ENCODE data around the gene PDIK1L. TPM values are rescaled to one million over a fixed set of nuclear protein-coding genes. Genes with fewer than 3 reads are reported as not detected.
A peak's percentile ranks its signal among the peaks of the same experiment; 100 is the strongest.
"Not testable (repeated sequence)": the region's sequence is repeated elsewhere in the genome, so short reads cannot be mapped to it uniquely, and the experiment has no call there.

PDIK1L gene
- total RNA-seq, 2 donors from 2014 or later, result 8.8 to 9.0 TPM

DNA sequence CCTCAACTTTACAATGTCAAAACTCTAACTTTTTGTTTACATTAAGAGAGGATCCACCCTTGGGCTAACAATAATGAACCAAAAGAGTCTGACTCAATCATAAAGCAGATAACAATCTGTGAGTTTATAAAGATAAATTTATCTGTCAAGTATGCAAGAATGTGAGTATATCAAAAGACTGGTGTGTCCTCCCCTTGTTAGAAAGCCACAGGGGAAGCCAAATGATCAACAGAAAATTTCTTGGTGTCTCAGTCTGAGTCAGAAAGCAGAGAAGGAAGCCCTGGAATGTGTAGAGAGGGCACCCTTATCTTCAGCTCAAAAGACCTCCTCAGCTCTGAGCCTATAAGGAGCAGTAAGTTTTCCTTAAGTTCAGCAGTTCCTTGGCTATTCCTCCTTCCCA lies 13.9 kb upstream of the PDIK1L start:
- H3K36me3 Mint-ChIP-seq, result no peaks in the 10 kb centered on the region
- no peak overlapping the region for H3K27ac Mint-ChIP-seq
- ATAC-seq (no peak), DNase-seq (ENCODE audit: low spot score) (no peak)
- no peaks in the 10 kb centered on the region for H3K9me3 Mint-ChIP-seq
- peaks cover 3 to 17% of the 10 kb centered on the region in 2 donors for H3K27me3 Mint-ChIP-seq
- H3K4me1 Mint-ChIP-seq (ENCODE audit: low read depth in 2 of 2), result peaks cover 0 to 6% of the 10 kb centered on the region in 2 donors
- H3K4me3 Mint-ChIP-seq, result no peak overlapping the region

DNA sequence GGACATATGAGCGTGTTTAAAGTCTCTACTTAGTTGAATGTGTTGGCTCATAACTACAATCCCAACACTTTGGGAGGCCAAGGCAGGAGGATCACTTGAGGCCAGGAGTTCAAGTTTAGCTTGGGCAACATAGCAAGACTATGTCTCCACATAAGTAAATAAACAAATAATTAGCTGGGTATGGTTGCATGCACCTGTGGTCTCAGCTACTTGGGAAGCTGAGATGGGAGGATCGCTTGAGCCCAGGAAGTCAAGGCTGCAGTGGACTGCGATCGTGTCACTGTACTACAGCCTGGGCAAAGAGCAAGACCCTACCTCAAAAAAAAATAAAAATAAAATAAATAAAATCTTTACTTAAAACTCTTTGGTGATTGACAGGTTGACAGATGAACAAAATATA lies 13.0 kb upstream of the PDIK1L start:
- Mint-ChIP-seq H3K9me3 (no peaks in the 10 kb centered on the region), H3K4me1 (ENCODE audit: low read depth in 2 of 2) (peaks cover 0 to 6% of the 10 kb centered on the region in 2 donors), H3K27ac (no peak overlapping the region), H3K27me3 (peaks cover 0 to 15% of the 10 kb centered on the region in 2 donors), H3K4me3 (no peak overlapping the region), H3K36me3 (no peaks in the 10 kb centered on the region)
- ATAC-seq, result no peak
- DNase-seq (ENCODE audit: low spot score), result no peak

DNA sequence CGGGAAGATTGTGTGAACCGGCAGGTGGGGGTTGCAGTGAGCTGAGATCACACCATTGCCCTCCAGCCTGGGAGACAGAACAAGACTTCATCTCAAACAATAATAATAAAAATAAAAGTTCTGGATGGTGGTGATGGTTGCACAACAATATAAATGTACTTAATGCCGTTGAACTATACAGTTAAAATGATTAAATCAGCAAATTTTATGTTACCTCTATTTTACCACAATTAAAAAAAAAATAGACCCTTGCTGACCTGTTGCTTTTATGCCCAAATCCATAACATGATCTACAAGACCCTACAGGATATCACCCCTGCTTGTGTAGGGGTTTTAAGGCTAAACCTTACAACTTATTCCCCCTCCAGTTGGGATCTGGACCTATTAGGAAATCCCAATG lies 11.8 kb upstream of the PDIK1L start:
- Mint-ChIP-seq H3K9me3 (no peaks in the 10 kb centered on the region), H3K27ac (no peak overlapping the region), H3K4me3 (no peak overlapping the region), H3K27me3 (peaks cover 0 to 15% of the 10 kb centered on the region in 2 donors), H3K4me1 (ENCODE audit: low read depth in 2 of 2) (peaks cover 0 to 6% of the 10 kb centered on the region in 2 donors), H3K36me3 (no peaks in the 10 kb centered on the region)
- no peak for DNase-seq (ENCODE audit: low spot score)
- no peak for ATAC-seq

DNA sequence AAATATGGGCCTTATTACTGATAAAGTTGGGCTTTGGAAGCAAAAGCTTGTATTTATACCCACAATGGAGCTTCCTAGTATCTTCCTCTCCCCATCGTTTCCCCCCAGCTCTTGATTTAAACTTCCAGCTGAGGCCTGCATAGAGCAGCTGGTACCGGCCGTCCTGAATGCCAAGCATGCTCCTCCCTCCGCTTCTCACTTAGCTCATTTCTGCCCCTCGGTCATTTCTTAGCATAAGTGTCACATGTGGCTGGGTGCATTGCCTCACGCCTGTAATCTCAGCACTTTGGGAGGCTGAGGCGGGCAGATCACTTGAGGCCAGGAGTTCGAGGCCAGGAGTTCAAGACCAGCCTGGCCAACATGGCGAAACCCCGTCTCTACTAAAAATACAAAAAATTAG lies 11.4 kb upstream of the PDIK1L start:
- H3K9me3 Mint-ChIP-seq; H3K27ac Mint-ChIP-seq; H3K4me1 Mint-ChIP-seq (ENCODE audit: low read depth in 2 of 2); DNase-seq (ENCODE audit: low spot score); ATAC-seq; H3K4me3 Mint-ChIP-seq; H3K36me3 Mint-ChIP-seq: not testable (repeated sequence)
- peaks cover 0 to 15% of the 10 kb centered on the region in 2 donors for H3K27me3 Mint-ChIP-seq

DNA sequence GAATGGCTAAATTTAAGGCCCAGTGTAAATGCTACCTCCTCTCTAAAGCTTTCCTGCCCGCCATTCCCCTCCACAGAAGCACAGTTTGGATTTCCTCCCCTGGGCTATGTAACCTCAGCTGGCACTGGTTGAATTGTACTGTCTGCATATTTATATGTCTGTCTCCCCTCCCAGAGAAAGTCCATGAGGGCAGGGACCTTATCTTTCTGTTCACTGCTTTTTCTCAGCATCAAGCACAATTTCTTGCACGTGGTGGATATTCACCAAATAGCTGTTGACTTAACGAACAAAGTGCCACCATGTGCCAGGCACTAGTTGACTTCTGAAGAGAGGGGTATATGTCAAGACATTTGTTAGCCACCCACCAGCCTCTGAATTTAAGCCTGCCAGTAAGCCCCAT lies 9.5 kb upstream of the PDIK1L start:
- Mint-ChIP-seq H3K27me3 (peaks cover 0 to 9% of the 10 kb centered on the region in 2 donors), H3K4me1 (ENCODE audit: low read depth in 2 of 2) (peaks cover 0 to 6% of the 10 kb centered on the region in 2 donors), H3K4me3 (no peak overlapping the region), H3K27ac (no peak overlapping the region), H3K9me3 (no peaks in the 10 kb centered on the region), H3K36me3 (no peaks in the 10 kb centered on the region)
- ATAC-seq, result no peak
- no peak for DNase-seq (ENCODE audit: low spot score)

DNA sequence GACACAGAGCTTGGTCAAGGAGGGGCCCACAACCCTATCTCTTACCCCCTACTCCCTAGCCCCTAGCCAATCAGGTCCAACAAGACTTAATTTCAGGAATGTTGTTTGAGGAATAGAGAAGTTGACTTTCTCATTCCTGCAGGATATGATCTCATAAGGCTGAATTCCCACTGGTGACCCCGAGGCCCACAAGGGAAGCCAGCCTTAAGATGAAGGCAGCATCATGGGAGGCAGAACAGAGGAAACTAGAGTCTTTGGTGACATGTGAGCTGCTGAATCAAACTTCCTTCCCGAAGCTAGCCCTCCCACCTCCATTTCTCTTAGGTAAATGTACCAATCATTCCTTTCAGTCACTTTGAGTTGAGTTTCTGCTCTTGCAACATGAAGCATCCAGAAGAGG lies 9.1 kb upstream of the PDIK1L start:
- no peaks in the 10 kb centered on the region for H3K9me3 Mint-ChIP-seq
- ATAC-seq (no peak), DNase-seq (ENCODE audit: low spot score) (no peak)
- H3K4me3 Mint-ChIP-seq, result no peak overlapping the region
- peaks cover 0 to 9% of the 10 kb centered on the region in 2 donors for H3K27me3 Mint-ChIP-seq
- no peak overlapping the region for H3K27ac Mint-ChIP-seq
- peaks cover 0 to 6% of the 10 kb centered on the region in 2 donors for H3K4me1 Mint-ChIP-seq (ENCODE audit: low read depth in 2 of 2)
- H3K36me3 Mint-ChIP-seq, result no peaks in the 10 kb centered on the region

DNA sequence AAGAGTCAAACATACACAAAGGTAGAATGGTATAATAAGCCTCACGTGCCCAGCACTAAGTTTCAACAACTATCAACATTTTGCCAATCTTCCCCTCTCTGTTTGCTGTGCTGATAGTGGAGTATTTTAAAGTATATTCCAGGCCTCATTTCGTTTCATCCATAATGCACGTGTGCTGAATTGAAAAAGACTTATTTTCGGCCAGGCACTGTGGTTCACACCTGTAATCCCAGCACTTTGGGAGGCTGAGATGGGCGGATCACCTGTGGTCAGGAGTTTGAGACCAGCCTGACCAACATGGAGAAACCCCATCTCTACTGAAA lies 6.4 kb upstream of the PDIK1L start:
- not testable (repeated sequence) for H3K36me3 Mint-ChIP-seq; H3K4me1 Mint-ChIP-seq (ENCODE audit: low read depth in 2 of 2); H3K27me3 Mint-ChIP-seq; H3K27ac Mint-ChIP-seq; ATAC-seq; DNase-seq (ENCODE audit: low spot score); H3K9me3 Mint-ChIP-seq; H3K4me3 Mint-ChIP-seq

DNA sequence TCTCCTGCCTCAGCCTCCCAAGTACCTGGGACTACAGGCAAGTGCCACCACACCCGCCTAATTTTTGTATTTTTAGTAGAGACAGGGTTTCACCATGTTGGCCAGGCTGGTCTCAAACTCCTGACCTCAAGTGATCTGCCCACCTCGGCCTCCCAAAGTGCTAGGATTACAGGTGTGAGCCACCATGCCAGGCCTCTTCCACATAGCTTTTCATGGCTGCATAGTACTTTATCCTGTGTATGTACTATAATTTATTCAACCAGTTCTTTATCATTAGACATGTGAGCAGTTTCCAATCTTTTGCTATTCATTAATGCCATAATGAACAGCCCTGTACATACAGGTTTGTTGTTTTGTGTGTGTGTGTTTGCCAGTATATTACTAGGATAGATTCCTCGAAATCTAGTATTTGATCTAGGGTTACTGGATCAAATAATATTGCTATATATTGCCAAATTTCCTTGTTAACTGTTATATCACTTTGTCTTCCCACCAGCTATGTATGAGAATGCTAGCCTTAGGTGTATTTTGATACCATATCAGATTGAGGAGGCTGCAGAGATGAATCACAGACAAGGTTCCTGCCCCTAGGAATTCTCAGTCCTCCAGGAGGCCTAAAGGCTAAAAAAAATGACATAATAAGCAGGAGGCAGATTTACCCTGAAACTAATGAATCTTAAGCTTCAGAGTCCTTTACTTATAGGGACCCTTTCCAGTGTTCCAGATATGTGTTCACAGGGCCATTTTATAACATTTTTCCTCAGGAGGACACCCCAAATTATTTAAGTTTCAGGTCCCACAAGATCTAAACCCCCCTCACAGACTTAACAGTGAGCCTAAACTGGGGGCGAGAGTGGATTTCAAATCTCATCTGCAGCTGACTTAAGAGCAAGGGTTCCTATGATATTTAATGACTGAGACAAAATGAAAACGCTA lies 2.1 kb upstream of the PDIK1L start:
- no peak for ATAC-seq
- DNase-seq (ENCODE audit: low spot score), result no peak
- Mint-ChIP-seq H3K4me3 (peak overlapping the region; percentile 86), H3K27me3 (no peaks in the 10 kb centered on the region), H3K36me3 (peaks cover 4% of the 10 kb centered on the region), H3K27ac (peak overlapping the region; percentile 48 to 86), H3K9me3 (no peaks in the 10 kb centered on the region), H3K4me1 (ENCODE audit: low read depth in 2 of 2) (peaks cover 13 to 17% of the 10 kb centered on the region in 2 donors)

DNA sequence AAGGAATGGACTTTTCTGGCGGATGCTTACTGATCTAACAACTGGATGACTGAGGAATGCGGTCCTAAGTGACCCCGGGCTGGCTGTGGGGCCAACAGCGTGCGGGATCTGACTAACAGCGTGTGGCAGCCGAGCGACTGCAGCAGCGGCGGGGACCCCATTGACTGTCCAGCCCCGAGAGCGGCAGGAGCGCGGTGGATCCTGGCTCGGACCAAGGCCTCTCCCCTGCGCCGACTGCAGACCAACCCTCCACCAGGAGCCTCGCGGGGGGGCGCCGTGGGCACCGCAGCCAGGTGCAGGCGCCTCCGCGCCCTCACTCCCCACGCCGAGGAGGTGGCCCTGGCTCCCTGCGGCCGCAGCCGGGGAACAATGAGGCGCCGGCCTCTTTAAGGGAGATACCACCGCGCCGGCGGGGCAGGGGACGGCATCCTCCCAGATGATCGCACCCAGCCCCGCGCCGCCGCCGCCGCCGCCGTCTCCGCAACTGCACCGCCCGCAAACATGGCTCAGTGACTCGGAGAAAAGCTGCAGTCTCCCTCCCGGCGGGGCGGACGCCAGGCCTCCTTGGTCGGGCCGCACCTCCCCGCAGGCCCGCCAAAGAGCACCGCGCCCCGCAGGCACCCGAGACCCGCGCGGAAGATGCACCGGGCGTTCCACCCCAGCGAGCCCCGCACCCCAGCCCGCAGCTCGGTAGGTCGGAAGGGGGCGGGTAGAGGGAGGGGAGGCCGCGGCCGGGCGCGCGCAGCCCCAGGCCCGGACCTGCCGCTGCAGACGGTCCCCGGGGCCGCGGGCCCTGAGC lies 694 bp upstream of the PDIK1L start:
- H3K4me3 Mint-ChIP-seq, result peak overlapping the region; percentile 86
- H3K9me3 Mint-ChIP-seq, result no peaks in the 10 kb centered on the region
- ATAC-seq (peak; percentile 70 to 74), DNase-seq (ENCODE audit: low spot score) (peak; percentile 77)
- H3K27me3 Mint-ChIP-seq, result no peaks in the 10 kb centered on the region
- H3K27ac Mint-ChIP-seq, result peak overlapping the region; percentile 48 to 86
- peaks cover 6% of the 10 kb centered on the region for H3K36me3 Mint-ChIP-seq
- peaks cover 14 to 17% of the 10 kb centered on the region in 2 donors for H3K4me1 Mint-ChIP-seq (ENCODE audit: low read depth in 2 of 2)

DNA sequence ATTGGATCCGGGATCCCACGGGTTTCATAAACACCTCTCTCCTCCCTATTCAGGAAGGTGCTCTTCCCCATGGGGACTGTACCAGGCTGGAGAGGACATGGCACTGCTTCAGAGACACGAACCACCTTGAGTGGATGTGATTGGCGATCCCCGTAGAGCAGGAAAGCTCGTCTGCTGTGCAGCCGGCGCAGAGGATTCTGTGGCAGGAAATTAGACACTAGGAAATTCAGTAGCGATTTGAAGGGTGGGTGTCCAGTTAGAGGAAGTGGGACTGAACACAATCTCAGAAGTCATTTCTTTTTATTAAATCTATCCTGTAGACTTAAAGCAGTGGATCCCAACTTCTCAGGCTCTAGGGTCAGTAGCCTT lies 767 bp downstream of the PDIK1L start:
- Mint-ChIP-seq H3K9me3 (no peaks in the 10 kb centered on the region), H3K36me3 (peaks cover 6% of the 10 kb centered on the region), H3K27me3 (no peaks in the 10 kb centered on the region), H3K27ac (peak overlapping the region; percentile 50 to 88), H3K4me3 (peak overlapping the region; percentile 86), H3K4me1 (ENCODE audit: low read depth in 2 of 2) (peaks cover 14 to 17% of the 10 kb centered on the region in 2 donors)
- DNase-seq (ENCODE audit: low spot score) (no peak), ATAC-seq (no peak)

DNA sequence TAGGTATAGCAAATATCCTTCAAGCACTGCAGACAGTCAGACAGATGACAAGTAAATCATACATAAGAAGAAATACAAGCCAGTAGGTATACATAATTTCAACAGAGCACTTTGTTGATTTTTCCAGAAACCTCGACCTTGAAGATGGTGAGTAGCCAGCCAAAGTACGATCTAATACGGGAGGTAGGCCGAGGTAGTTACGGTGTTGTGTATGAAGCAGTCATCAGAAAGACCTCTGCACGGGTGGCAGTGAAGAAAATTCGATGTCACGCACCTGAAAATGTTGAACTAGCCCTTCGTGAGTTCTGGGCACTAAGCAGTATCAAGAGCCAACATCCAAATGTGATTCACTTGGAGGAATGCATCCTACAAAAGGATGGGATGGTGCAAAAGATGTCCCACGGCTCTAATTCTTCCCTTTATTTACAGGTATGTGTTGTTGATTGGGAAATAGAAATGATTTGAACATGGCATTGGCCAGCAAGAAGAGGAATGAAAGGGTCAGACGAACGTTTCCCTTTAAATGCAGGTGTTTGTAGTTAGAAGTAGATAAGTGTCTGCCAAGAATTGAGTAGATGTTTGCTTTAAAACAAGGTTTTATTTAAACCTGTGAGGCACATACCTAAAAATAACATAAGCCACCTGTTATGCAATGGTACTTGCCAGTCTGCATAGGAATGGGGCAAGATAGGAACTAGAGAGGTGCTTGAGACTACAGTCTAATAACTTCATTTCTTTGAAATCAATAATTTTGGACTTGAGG lies 2.7 kb downstream of the PDIK1L start:
- H3K9me3 Mint-ChIP-seq, result no peaks in the 10 kb centered on the region
- H3K4me1 Mint-ChIP-seq (ENCODE audit: low read depth in 2 of 2), result peaks cover 14 to 17% of the 10 kb centered on the region in 2 donors
- DNase-seq (ENCODE audit: low spot score) (no peak), ATAC-seq (no peak)
- no peaks in the 10 kb centered on the region for H3K27me3 Mint-ChIP-seq
- H3K27ac Mint-ChIP-seq, result no peak overlapping the region
- H3K36me3 Mint-ChIP-seq, result peaks cover 10% of the 10 kb centered on the region
- H3K4me3 Mint-ChIP-seq, result no peak overlapping the region

DNA sequence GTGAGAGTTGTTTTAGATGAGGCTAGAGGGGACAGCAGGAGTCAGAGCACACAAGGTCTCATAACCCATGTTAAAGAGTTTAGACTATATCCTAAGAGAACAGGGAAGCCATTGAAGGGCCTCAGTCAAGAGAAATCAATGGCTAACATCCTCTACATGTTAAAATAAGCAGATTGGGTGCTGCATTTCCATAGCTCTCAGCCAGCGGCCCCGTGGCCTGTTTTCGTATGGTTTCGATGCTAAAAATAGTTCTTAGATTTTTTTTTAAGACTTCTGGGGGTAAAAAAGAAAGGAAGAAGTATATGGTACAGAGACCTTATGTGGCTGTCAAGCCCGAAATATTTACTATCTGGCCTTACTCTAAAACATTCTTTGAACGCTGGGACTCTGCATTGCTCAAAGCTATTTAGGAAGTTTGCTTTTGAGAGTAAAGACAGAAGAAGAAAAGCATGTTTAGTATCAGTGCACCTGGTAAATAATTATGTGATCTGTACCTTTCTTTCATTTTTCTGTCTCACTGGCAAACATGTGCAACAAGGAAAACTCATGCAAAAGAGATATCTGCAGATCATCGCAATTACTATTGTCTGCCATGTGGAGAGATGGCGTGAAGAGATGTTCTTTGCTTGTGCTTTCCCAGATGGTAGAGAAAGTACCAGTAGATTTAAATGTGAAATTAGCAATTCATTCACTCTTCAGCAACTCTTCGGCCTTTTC lies 8.4 kb downstream of the PDIK1L start:
- Mint-ChIP-seq H3K4me1 (ENCODE audit: low read depth in 2 of 2) (peaks cover 3 to 11% of the 10 kb centered on the region in 2 donors), H3K36me3 (peaks cover 19% of the 10 kb centered on the region), H3K4me3 (no peak overlapping the region), H3K9me3 (no peaks in the 10 kb centered on the region), H3K27me3 (peaks cover 0 to 2% of the 10 kb centered on the region in 2 donors), H3K27ac (no peak overlapping the region)
- no peak for DNase-seq (ENCODE audit: low spot score)
- ATAC-seq, result no peak
